Inferior parietal cortex (tissue), 1 donor: Measurements from ENCODE around the gene SENP1.
"Not testable (repeated sequence)": the region's sequence is repeated elsewhere in the genome, so short reads cannot be mapped to it uniquely, and the experiment has no call there.

Experiments
- DNase-seq: peaks from one replicate; pipeline ENCODE4 v3.0.0-alpha.2; 2016; ENCODE audit errors: extremely low spot score

Gene SENP1

DNA sequence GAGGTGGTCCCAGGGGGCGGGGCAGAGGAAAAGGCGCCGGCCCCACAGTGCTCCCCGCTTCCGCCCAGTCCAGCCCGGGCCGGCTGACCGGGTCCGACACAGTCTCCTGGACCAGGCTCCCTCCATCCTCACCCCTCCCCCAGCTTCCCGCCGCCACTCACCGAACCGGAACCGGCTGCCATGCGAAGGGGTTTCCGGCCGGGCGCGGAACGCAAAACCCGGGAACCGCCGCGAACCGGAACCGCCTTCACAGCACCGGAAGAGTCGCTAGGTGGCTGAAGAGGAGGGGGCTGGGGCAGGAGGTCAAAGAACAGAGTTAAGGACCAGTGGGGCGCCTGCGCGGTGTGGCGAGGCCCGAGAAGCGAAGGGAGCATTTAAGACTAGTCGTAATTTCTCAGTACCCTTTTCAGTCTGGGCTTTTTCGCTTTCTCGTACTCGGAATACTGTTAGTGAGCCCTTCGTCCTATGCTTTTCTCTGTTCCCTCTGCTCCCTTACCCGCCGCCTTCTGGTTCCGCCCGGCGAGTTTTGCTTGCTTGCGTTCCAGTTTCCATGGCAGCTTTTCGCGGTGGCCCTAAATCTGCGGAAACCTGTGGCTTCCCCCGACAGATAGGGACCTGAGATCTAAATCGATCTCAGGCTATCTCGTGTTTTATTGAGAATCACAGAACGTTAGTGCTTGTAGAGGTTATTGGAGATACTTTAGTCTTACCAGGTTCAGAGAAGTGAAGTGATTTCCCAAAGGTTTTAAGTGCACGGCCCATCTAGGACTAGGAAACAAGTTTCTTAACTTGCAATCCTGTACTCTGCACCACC lies at the start of gene SENP1:
TSS of gene SENP1 (minus strand) at position 213 of the 814 bp plus-strand sequence. CDS start 4,607 bp downstream, outside the sequence.
- DNase-seq = peak; percentile 91

DNA sequence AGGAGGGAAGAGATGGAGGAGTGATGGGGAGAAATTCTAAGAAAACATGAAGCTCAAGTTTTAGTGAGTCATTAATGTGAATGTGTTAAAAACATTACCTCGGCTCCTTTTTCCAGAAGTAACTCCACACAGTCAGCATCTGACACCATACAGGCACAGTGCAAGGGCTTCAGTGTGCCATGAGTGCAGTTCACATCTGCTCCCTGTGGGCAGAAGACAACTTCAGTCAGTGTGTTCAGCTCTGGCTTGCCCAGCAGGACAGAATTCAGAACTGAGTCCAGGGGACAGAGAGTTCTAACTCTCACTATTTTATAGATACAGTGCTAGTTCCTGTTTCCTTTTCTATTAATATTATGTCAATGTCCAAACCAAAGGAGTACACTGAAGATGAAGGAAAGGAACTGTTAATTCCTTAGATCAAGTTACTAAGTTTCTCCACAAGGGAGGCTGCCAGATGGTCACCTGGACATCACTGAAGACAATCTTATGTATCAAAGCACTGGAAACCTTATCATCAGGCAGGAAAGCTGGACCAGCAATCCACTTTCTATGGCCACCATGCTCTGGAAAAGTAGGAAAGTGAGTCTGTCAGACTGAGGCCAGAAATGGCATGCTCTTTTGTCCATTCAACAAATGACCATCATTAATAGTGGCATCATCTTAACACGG lies 45.4 kb upstream of the SENP1 start:
- no peak for DNase-seq

DNA sequence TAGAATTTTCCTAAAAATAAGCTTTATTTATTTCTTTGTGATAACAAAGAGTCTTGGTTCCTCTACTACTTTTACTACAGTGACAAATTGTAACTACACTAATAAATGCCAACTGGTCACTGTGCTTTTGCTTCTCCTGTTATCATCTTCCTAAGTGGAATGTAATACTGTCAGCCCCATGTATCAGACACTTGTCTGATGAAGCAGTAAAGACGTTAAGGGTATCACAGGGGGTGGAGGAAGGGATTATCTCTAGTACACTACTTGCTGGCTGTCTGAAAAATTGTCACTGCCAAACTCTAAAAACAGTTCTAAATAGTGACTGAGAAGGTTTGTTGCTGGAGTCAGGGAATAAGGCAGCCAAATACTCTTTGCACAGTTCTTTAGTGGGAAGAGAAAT lies 40.1 kb upstream of the SENP1 start:
- DNase-seq = no peak

DNA sequence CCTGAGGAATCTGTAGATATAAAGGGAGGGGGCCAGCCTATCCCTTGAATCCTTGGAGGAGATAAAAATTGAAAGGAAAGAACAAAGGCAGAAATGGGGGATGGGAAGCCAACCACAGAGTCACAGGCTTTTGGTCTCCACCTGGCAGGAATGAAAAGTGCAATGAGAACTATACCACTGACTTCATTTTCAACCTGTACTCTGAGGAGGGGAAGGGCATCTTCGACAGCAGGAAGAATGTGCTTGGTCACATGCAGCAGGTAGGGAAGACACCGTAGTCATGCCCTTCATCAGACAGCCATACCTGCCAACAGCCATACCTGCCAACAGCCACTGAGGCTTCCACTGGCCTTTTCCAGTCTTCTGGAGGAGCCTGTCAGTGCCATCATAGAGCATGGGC lies 38.0 kb upstream of the SENP1 start:
- no peak for DNase-seq

DNA sequence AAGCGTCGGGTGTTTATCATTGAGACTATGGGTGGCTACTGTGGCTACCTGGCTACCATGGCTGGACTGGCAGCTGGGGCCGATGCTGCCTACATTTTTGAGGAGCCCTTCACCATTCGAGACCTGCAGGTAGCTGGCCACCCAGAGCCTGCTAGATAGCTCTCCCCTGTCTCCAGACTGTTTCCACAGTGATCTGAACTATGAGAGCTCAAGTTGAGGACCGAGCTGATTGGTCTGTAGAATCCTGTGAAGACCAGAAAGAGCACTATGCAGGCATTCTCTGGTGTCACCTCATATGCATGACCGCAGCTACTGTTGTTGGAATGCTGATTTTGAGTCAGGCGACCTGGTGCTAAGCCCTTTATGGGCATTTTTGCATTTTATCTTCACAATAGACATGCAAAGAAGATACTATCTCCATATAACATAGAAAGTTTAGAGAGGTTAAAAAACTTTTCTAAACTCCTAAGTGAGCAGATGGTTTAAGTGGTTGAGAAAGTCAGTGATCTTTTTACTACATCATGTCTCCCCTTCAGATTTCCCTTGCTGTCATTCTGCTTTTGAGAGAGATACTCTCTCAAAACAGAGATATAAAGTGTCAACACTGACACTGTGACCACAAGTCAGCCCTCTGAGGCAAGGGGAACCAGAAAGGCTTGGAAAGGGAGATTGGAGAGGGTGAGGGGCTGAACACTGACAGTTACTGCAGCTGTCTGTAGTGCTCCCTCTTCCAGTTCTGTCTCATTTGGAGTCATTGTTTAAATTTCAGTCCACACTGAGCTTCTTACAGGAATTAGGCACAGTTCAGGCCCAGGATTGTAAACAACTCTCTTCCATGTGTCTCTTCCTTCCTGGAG lies 37.2 kb upstream of the SENP1 start:
- no peak for DNase-seq

DNA sequence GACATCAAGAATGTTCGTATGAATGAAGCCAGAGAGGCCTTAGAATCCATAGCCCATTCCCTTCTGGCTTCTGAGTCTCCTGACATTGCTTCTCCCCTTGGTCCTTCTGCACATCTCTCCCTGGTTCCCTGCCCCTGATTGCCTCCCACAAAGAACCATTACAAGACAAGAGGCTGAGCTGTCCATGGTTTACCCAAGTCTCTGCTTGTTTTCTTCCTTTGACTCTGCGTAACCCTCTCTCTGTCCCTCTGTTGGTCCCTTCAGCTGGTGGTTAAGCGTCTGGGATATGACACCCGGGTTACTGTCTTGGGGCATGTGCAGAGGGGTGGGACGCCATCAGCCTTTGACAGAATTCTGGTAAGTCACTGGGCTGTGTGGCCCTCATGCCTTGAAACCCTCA lies 29.1 kb upstream of the SENP1 start:
- DNase-seq = no peak

DNA sequence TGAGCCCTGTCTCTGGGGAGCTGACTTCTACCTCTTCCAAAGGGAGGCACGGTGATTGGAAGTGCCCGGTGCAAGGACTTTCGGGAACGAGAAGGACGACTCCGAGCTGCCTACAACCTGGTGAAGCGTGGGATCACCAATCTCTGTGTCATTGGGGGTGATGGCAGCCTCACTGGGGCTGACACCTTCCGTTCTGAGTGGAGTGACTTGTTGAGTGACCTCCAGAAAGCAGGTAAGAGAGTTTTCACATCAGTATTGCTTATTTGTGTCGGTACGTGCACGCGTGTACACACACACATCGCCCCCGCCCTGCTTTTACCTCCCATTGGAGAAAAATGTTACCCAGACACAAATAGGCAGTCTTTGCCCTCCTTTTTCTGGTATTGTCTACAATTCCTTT lies 26.9 kb upstream of the SENP1 start:
- DNase-seq = no peak

DNA sequence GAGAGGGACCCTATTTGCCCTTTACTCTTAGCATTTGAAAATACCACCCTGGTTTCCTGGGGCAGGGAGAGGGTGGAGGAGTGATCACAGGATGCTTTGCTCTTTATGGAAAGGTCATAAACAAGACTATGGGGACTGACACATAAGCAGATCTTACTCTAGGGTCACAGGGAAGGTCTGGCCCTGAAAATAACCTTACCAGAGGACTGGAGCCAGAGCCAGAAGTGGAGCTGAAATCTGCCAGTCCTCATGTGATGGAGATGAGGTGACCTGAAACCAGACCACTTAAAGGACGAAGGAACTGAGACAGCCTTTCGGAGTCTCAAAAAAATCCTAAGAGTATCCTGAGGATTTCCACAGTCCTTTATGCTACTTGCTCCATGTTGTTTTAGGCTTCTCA lies 25.6 kb upstream of the SENP1 start:
- DNase-seq = no peak

DNA sequence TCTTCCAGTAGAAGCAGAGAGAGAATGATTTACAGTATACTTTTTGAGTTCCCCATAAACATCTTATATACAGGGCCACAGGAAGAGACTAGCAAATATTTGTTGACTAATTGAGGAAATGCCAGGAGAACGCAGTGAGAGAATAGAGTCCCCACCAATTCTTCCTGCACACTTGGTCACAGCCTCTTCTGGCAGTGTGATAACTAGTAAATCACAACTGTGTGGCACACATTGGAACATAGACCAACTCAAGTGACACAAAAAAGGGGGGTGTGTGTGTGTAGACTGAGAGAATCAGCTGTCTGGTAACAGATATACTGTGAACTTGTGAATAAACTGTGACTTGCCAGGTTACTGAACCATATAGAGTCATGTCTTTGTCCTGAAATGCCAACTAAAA lies 23.5 kb upstream of the SENP1 start:
- DNase-seq = no peak

DNA sequence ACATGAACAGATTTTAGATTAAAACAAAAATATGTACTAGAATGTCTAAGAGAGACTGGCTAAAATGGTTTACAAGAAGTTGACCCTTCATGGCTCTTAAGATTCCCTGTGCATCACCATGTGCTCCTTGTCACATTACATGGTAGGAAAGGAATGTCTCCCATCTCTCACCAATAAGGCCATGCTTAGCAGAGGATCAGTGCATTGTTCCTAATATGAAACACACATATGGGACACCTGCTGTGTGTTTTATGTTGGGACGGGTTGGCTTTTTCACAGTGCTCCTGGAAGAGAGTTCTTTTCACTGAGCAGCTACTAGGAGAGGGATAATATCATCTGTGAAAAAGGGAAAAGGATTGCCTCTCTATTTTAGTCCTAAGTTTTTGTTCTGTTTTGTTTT lies 22.9 kb upstream of the SENP1 start:
- DNase-seq = no peak

DNA sequence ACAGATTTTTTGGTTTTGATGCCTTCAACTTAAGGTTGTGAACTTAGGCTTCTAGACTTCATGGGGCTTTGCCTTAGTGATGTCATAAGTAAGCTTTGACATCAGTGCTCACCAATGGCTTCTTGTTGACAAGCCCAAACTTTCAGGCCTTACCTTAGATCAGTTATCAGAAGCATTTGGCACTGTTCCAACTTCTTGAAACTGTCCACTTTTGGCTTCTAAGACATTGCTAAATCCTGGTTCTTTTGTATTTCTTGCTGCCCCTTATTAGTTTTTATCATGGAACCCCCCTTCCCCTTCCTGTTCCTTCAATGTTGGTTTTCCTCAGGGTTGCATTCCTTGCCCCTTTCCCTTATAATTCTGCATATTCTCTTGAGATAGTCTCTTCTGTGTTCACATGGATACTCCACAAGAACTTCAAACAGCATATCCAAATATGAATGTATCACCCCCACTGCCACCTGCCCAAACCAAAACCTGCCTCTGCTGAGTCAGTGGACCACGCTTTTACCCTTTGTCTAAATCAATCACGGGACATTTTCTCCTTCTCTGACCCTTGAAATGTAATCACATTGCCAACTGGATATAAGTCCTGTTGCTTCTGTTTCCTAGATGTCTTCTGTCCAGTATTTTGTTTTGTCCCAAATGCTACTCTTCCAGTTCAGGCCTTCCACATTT lies 21.2 kb upstream of the SENP1 start:
- DNase-seq = no peak

DNA sequence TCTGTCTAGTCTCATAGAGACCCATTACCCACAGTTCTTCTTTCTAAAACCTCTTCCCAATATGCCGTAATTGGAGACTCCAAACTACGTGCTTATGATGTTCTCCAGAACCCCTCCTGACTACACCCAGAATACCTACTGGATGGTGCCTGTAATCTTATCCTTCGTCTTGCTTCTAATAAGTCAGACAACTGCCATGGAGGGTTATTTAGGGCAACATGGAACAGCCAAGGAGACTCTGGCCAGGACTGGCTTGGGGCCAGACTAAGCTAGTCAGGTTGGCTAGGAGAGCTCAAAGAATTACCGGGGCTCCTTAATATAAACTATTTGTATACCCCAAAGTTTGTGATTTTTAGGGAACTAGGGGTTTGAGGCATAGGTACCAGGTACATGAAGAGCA lies 20.1 kb upstream of the SENP1 start:
- no peak for DNase-seq

DNA sequence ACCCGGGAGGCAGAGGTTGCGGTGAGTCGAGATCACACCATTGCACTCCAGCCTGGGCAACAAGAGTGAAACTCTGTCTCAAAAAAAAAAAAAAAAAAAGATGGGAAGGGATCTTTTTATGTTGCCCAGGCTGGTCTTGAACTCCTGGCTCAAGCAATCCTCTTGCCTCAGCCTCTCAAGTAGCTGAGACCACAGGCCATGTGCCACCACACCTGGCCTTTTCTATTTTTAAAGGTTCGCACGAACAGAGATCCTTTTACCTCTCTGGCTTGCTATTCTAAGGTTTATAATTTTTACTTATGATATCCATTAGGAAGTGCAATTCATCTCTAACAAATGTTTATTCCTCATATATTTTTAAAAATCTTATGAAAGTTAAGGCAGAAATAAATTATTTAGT lies 19.7 kb upstream of the SENP1 start:
- DNase-seq = not testable (repeated sequence)

DNA sequence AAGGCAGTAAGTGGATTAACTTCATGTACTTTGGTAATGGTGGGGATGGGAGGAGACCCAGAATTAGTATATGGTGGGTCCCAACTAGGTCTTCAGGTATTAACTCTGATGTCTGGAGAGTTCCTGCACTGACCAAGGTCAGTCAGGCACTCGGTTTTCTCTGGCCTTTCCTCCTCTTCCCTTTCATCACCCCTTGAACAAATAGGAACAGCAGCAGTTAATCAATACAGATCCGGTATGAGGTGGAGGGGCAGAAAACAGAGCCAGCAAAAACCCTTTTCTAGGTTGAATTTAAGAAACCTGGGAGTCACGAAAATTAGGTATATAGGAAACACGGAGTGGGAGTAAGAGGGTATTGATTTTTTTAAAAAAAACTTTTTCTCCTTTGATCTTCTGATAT lies 17.3 kb upstream of the SENP1 start:
- DNase-seq = no peak

DNA sequence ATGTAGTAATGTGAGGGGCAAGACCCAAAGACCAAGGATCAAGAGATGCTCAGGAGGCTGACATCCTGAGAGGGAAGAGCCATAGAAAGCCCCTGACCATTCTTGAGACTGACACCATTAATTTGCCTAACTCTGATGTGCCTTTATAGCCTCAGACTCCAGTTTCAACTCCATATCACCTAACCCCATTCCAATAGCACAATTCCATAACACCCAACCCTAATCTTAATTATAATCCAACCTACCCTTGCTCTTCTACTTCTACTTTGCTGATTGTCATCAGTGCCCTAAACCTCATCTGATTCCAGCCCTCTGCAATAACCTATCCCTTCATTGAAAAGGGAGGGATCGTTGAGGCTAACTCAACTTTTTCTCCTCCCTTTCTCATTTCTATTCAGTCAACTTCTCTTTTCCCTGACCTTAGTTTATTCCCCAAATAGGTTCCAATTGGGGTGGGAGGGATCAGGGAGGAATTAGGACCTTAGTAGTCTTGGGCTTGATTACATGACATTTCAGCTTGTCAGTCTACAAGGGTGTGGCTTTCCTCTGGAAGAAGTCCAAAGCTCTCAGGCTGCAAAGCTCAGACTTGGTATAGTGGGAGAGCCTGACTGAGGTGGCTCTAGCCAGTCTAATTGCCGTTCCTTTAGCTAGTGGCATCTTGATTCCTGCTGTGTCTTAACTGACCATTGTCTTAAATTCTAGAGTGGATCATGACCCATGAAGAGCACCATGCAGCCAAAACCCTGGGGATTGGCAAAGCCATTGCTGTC lies 16.4 kb upstream of the SENP1 start:
- DNase-seq = no peak

DNA sequence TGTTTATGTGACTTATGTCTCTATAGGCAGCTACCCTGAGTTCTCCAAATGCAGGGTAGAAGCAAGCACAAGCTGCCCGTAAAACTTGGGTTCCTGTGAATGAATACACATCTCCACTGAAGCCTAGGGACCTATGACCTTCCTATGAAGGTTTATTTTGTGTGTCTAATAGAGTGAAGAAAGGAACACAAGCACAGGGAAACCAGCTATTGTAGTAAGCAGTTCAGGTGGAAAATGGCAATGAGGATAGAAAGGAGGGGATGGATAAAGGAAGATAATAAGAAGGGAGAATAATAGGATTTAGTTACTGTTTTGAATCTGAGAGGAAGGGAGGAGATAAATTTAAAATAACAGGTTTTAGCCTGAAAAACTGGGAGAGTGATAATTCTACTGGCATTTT lies 15.6 kb upstream of the SENP1 start:
- DNase-seq = no peak

DNA sequence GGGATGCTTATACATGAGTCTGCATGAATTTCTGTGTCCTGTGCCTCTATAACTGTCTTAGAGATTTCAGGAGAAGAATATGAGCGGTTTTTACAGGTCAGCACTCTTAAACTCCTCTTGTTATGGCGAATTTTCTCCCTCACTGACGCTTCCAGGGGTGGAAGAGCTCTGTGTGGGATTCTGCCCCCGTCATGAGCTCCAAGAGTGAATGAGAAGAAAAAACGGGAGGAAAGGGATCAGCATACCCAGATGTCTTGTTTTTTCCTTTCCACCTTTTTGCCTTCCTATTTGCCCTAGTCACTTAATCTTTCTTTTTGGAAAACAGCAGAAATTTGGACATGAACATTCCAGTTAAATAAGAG lies 13.9 kb upstream of the SENP1 start:
- peak; percentile 25 for DNase-seq

DNA sequence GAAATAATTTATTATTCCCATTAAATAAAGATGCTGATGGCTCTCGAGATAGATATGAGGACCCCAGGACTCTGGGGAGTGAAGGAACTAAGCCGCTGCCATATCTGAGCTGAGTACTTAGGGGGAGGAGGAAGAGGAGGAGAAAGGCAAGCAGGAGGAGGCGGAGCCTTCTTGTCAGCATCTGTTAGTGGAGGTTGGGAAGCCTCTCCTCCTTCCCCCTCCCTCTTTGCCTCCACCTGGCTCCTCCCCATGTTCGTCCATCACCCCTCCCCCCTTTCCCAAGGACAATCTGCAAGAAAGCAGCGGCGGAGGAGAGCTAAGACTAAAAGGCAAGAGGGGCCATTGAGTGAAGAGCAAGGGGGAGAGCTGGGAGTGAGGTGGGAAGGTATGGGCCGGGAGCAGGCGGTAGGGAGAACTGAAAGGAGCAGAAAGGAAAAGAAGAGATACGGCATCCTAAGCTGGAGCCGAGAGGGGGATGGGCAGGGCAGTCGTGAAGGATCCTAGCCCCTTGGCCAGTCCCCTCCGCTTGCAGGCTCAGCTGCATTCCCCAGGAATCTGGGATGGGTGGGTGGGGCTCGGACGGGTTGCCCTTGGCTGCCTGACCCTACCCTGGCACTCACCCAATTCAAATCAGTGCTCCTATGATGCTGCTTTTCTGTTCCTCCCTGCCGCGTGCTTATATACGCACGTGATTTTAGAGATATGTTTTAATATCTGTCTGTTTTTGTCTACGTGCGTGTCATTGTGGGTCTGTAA lies 13.4 kb upstream of the SENP1 start, which contains the start of gene PFKM:
TSS of gene PFKM (plus strand) at position 287 of the 756 bp plus-strand sequence. CDS start 3,411 bp downstream, outside the sequence.
- DNase-seq = peak; percentile 75

DNA sequence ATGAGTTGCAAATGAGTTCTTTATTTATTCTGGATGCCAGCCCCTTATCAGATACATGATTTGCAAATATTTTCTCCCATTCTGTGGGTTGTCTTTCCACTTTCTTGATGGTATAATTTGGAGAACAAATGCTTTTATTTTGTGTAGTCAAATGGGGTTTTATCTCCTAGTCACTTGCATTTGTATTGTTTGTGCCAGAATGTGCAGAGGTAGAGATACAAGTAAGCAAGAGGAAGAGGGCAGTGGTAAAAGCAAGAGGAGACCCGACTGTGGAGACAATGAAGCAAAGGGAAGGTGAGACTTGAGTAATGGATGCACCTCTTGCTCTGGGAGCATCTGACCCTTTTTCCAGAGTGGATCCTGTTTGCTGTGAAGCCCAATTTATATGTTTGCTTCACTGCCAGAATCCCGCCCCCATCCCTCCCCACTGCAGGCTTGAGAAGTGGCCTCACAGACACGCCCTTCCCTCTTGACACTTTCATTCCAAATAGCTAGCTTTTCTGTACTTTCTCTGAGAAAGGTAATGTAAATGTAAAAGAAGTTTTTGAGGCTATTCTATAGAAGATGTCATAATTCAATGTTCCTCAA lies 12.5 kb upstream of the SENP1 start:
- DNase-seq = no peak

DNA sequence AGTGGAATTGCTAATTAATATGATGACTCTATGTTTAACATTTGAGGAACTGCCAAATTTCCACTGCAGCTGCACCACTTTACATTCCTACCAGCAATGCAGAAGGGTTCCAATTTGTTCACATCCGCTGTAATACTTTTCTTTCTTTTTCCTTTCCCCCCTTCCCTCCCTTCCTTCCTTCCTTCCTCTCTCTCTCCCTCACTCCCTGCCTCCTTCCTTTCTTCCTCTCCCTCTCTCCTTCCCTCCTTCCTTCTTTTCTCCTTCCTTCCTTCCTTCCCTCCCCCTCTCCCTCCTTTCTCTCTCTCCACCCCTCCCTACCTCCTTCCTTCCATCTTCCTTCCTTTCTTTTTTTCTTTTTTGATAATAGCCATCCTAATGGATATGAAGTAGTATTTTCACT lies 10.1 kb upstream of the SENP1 start:
- DNase-seq = no peak
